GM10847 (cell line): ENCODE data around the gene CARS2.

Source experiments
- POLR2A ChIP-seq: IDR thresholded peaks from 2 replicates; pipeline ENCODE4 v1.6.1; 2011; ENCODE audit not compliant: insufficient read length; ENCODE audit errors: extremely low read depth

Gene CARS2

GRCh38 chr13:110689711-110690110, 16.2 kb downstream of the CARS2 start:
- TF ChIP-seq POLR2A = no peak

GRCh38 chr13:110689041-110689440, 16.9 kb downstream of the CARS2 start:
- no peak for TF ChIP-seq POLR2A

- TF ChIP-seq POLR2A = no peak
These were observed 18.2 kb downstream of the CARS2 start for GRCh38 chr13:110687736-110688135.

DNA sequence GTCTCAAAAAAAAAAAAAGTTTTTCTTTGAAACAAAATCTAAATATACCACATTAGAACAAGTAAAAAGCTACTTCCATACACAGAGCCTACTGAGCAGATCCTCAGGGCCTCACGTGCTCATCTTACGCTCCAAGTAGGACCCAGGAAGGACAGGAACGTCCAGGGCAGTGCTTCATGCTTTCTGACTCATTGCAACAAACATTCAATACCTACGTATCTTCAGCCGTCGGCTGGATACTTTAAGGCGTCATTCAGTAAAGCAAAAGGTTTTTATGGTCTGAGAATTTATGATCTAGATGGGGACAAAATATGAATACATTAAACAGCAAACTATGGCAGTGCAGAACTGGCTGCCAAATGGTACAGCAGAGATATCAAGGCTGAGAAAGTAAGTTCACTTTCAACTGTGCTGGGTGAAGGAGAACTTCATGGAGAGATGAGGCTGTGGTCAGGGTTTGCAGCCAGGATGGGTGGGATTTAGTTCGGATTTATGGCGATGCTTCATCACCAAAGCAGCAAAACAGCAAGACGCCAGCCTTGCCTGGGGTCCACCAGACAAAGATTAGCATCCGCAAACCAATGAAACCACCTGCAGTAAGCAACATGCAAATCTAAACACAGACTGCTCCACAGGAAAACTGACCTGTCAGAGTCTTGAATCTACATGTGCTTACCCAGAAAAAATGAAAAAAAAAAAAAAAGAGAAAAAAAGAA, 20.5 kb downstream of the CARS2 start:
- no peak for TF ChIP-seq POLR2A

- no peak for TF ChIP-seq POLR2A
These were observed 21.4 kb downstream of the CARS2 start for GRCh38 chr13:110684388-110685056.

DNA sequence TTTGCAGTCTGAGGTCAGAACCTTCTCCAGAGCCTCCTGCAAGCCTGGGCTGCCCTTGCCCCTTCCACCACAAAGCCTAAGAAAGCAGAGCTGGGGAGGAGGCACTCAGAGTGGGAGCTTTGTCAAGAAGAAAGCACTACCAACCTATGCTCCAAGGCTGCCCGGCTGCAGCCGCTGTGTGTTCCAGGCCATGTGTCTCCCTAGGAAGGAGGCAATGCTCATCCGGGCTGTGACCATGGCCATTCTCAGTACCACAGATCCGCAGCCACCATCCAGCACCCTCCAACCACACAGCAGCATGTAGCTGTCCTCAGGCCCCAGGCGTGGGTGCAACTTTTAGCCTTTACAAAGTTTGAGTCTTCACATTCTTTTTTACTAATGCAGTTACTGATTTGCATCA, 22.0 kb downstream of the CARS2 start:
- no peak for TF ChIP-seq POLR2A

GRCh38 chr13:110683203-110683883, 22.6 kb downstream of the CARS2 start:
- no peak for TF ChIP-seq POLR2A

DNA sequence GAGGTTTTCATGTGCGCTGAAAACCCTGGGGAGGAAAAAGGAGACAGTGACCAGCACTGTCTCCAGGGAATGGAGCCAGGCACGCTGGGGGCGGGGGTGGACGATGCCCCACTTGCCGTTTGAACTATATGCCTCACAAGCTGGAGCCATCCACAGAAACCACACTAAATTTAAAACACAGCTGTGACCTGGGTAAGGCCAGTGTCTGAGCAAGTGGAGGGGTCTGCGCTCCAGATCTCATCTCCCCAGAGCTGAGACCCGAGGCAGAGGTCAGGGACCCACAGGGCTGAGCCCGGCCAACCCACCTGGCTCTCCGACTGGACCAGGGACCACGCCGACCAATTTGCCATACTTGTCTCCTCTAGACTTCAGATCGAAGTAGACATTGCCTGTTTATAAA, 23.2 kb downstream of the CARS2 start:
- no peak for TF ChIP-seq POLR2A

DNA sequence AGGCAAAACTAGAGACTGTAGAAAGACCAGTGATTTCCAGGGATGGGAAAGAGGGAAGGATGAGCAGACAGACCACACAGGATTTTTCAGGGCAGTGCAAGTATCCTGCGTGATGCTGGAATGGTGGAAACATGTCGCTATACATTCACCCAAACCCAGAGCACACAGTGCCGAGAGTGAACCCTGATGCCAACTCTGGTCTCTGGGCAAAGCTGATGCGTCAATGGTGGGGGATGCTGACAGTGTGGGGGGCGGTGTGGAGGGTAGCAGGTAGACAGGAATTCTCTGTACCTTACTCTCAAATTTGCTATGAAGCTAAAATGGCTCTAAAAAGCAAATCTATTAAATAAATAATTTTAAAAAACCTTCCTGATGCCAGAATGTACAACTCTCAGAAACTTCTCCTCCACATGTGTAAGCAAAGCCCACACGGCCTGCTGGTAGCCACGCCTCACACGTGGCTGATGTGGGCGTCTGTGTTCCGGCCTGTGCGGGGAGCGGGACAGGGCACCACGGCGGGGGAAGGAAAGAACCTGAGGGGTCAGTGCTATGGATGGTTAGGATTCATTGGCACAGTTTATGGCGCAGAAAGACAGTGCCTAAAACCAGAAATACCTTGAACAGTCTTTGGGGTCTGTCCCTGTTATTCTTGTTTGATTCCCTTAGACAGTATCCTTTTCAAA, 23.9 kb downstream of the CARS2 start:
- no peak for TF ChIP-seq POLR2A

- no peak for TF ChIP-seq POLR2A
These were observed 25.1 kb downstream of the CARS2 start for GRCh38 chr13:110680852-110681251.

DNA sequence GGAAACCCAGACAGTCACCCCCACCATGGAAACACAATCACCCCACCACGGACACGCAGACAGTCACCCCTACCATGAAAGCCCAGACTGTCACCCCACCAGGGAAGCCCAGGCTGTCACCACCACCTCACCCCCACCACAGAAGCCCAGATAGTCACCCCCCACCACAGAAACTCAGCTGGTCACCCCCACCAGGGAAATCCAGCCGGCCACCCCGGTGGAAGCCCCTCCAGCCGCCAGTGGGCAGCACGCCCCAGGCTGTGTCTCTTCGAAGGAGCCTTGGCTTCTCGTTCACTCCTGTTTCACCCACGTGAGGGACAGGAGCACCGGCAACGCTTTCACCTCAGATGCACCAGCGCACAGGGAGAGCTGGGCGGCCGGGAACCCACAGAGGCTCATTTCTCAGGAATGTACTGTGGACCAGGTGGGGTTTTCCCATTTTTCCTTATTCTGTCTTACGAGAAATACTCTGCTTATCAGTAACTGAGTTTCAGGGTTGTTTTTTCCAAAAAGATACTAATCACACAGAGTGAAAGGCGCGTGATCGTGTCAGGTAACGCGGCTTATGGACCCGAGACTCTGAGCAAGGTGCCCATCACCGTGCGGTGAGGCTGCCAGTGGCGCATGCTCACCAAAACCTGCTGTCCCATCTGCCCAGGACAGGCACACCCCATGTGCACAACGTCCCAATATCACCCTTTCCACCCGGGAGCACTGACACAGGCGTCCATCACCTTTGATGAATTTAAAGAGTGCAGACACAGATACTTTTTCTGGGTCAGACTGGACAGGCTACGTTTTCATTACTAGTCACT, 28.0 kb downstream of the CARS2 start:
- TF ChIP-seq POLR2A = no peak

GRCh38 chr13:110676595-110677587, 29.0 kb downstream of the CARS2 start:
- TF ChIP-seq POLR2A = no peak

- TF ChIP-seq POLR2A = no peak
These were observed 36.9 kb downstream of the CARS2 start for GRCh38 chr13:110669036-110669435.

- TF ChIP-seq POLR2A = no peak
These were observed 39.7 kb downstream of the CARS2 start for GRCh38 chr13:110666255-110666533.

DNA sequence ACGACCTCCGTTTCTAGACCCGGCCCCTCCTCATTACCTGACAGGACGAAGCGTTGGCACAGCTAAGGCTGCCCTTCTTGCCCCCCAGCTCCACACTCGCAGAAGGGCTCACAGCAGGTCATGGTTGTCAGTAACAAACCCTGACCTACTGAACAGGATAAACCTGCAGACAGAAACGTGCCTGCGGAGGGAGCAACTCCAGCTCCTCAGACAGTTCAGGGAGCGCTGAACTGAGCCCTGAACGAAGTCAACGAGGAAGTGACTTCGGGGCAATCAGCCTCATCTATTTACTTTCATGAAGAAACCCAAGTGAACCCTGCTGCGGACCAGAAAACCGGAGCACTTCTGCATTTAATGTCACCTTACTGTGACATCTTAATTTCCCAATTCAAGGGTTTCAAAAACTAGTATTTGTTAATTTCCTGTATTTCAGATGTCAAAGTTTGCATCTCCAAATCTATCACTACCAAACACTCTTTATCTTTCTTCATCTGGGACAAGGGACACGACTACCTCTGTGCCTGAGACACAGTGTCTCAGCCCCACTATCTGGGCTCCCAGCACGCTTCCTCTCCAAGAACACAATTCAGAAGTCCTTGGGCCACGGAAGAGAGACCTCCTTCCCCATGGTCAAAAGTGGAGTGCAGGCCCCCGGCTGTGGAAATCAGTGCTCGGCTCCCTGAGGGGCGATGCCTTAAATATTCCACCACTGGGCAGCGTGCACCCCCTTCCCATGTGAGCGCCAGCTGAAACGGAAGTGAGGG, 40.2 kb downstream of the CARS2 start:
- TF ChIP-seq POLR2A = no peak
